CD14-positive monocyte (primary cell): Measurements from ENCODE around the gene PEX10. TPM values are rescaled to one million over a fixed set of nuclear protein-coding genes. Genes with fewer than 3 reads are reported as not detected.

Source experiments
- DNase-seq, 3 donors: peaks; one replicate each; pipeline ENCODE4 v3.0.0-alpha.2; 2011 to 2022
- H2AFZ ChIP-seq: 2 replicates; pipeline ENCODE4 v1.6.0; 2012; ENCODE audit warnings: mild to moderate bottlenecking, low read depth, low read length, inconsistent platforms; ENCODE audit not compliant: insufficient read depth, poor library complexity, severe bottlenecking
- H3K27ac ChIP-seq, 2 donors: 1 replicate in 1 of 2; 2 replicates in 1 of 2; pipeline ENCODE4 v1.5.1; 2012 to 2013; ENCODE audit warnings: low read length in 2 of 2, control low read depth in 1 of 2, inconsistent platforms in 1 of 2, low read depth in 1 of 2, mild to moderate bottlenecking in 1 of 2
- H3K27me3 ChIP-seq, 2 donors: one replicate each; pipeline versions ENCODE4 v1.6.0 to v1.6.1; 2011 to 2013; ENCODE audit warnings: low read length in 2 of 2; ENCODE audit not compliant: control insufficient read depth in 2 of 2, insufficient read depth in 2 of 2
- H3K36me3 ChIP-seq, 2 donors: replicated peaks in 1 of 2; 1 replicate in 1 of 2; 2 replicates in 1 of 2; pipeline versions ENCODE4 v1.5.1 to v1.6.1; 2012 to 2013; ENCODE audit warnings: low read length in 2 of 2, control low read depth in 1 of 2, inconsistent platforms in 1 of 2, mild to moderate bottlenecking in 1 of 2; ENCODE audit not compliant: insufficient read depth in 2 of 2, control insufficient read depth in 1 of 2
- H3K4me1 ChIP-seq, 2 donors: 1 replicate in 1 of 2; 2 replicates in 1 of 2; pipeline versions ENCODE4 v1.5.1 to v1.6.1; 2012 to 2013; ENCODE audit warnings: low read length in 2 of 2, control low read depth in 1 of 2, inconsistent platforms in 1 of 2, mild to moderate bottlenecking in 1 of 2, moderate library complexity in 1 of 2; ENCODE audit not compliant: insufficient read depth in 2 of 2, control insufficient read depth in 1 of 2
- H3K4me2 ChIP-seq: replicated peaks from 2 replicates; pipeline ENCODE3; 2012; ENCODE audit warnings: low read length, moderate library complexity, mild to moderate bottlenecking; ENCODE audit not compliant: poor library complexity, severe bottlenecking; ENCODE audit errors: extremely low read depth
- H3K4me3 ChIP-seq, 3 experiments: fragments of 200-600 bp in 1 of 3; sonication (generic) in 1 of 3; replicated peaks in 1 of 3; 1 replicate in 2 of 3; 2 replicates in 1 of 3; pipeline ENCODE4 v1.5.1; 2011 to 2013; ENCODE audit warnings: low read length in 3 of 3, mild to moderate bottlenecking in 3 of 3, control low read depth in 2 of 3, low read depth in 2 of 3, inconsistent platforms in 1 of 3, moderate library complexity in 1 of 3
- H3K79me2 ChIP-seq: 2 replicates; pipeline ENCODE4 v1.6.0; 2012; ENCODE audit warnings: mild to moderate bottlenecking, control low read depth, inconsistent platforms, low read length, moderate library complexity; ENCODE audit not compliant: insufficient read depth
- H3K9ac ChIP-seq: 2 replicates; pipeline ENCODE4 v1.6.0; 2017; ENCODE audit warnings: low read length, mild to moderate bottlenecking; ENCODE audit not compliant: insufficient read depth, poor library complexity, severe bottlenecking
- H3K9me3 ChIP-seq, 2 donors: replicated peaks in 1 of 2; 1 replicate in 1 of 2; 2 replicates in 1 of 2; pipeline versions ENCODE4 v1.5.1 to v1.6.1; 2012 to 2013; ENCODE audit warnings: low read length in 2 of 2, control low read depth in 1 of 2; ENCODE audit not compliant: control insufficient read depth in 1 of 2, insufficient read depth in 1 of 2
- H4K20me1 ChIP-seq: 2 replicates; pipeline ENCODE4 v1.6.0; 2012; ENCODE audit warnings: mild to moderate bottlenecking, low read length, control low read depth, moderate library complexity; ENCODE audit not compliant: insufficient read depth
- H3K27ac Mint-ChIP-seq, 7 donors: one replicate each; pipeline ENCODE4 v1.8.0; 2020; ENCODE audit warnings: mild to moderate bottlenecking in 7 of 7, mixed read lengths in 7 of 7, moderate library complexity in 6 of 7, inconsistent platforms in 2 of 7
- H3K27me3 Mint-ChIP-seq, 3 donors: one replicate each; pipeline ENCODE4 v1.8.0; 2021 to 2022; ENCODE audit warnings: low read depth in 3 of 3, mild to moderate bottlenecking in 3 of 3, mixed read lengths in 3 of 3, moderate library complexity in 3 of 3, inconsistent platforms in 1 of 3
- H3K36me3 Mint-ChIP-seq, 2 donors: one replicate each; pipeline ENCODE4 v1.8.0; 2020; ENCODE audit warnings: mixed read lengths in 2 of 2, inconsistent platforms in 1 of 2, mild to moderate bottlenecking in 1 of 2
- H3K4me1 Mint-ChIP-seq: one replicate; pipeline ENCODE4 v1.8.0; 2020; ENCODE audit warnings: mild to moderate bottlenecking, mixed read lengths
- H3K4me3 Mint-ChIP-seq, 2 donors: one replicate each; pipeline ENCODE4 v1.8.0; 2020; ENCODE audit warnings: mild to moderate bottlenecking in 2 of 2, mixed read lengths in 2 of 2, moderate library complexity in 1 of 2
- H3K9me3 Mint-ChIP-seq, 7 donors: one replicate each; pipeline ENCODE4 v1.8.0; 2020 to 2022; ENCODE audit warnings: mixed read lengths in 7 of 7, mild to moderate bottlenecking in 6 of 7, moderate library complexity in 6 of 7, inconsistent platforms in 2 of 7
- WGBS: methylation state at CpG from one replicate; pipeline ENCODE4 v1.1.5; 2013; ENCODE audit warnings: missing lambda C conversion rate; ENCODE audit not compliant: insufficient coverage; 5-methylcytosine and 5-hydroxymethylcytosine counted together
- intact Hi-C, 2 donors: fragments of 100-400 bp; cut with micrococcal nuclease; formaldehyde crosslinking; loops; one replicate each; pipeline versions ENCODE4 v1.15.0 to v1.15.1; 2023
- polyA plus RNA-seq, 3 donors: library from polyadenylated mRNA; depleted of rRNA in 1 of 3; unstranded in 2 of 3; stranded (reverse) in 1 of 3; fragments of 300-500 nt in 2 of 3; fragments of >200 nt in 1 of 3; fragmentation: Illumina TruSeq in 2 of 3; gene quantifications; 1 replicate in 2 of 3; 2 replicates in 1 of 3; pipeline ENCODE4 v1.2.3, GENCODE V29; 2012 to 2021
- TF ChIP-seq, protein P1 (sequence below): fragments of 200-600 bp; IDR thresholded peaks from one replicate; pipeline ENCODE4 v1.8.0; 2022; ENCODE audit warnings: antibody characterized with exemption, mild to moderate bottlenecking

Gene PEX10
- polyA plus RNA-seq, 3 donors = 7.0 to 10.5 (median 8.2) TPM

DNA sequence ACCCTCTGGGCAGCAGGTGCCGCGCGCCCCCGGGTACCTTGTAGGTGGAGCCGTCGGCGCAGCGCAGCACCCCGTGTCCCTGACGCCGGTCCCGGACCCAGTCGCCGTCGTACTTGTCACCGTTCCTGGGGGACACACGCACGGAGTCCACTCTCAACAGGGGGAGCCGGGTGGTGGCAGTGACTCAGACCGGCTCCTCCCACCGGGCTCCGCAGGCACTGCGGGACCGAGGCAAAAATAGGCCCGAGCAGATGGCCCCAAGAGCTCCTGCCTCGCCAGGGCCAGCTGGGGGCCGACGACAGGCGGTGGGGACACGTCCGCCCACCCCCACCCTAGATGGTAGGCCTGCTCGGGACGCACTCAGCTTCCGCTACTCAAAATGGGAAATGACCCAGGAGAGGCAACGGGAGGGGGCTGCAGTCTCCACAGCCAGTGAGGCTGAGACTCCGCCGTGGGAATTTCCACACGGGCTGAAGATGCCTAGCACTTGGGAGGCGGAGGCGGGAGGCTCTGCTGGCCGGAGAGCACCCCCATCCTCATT, 27.4 kb downstream of the PEX10 start:
- peaks cover 0 to 3% (median 0%) of the 10 kb centered on the region in 3 donors for H3K27me3 Mint-ChIP-seq
- peaks cover 0 to under 1% of the 10 kb centered on the region in 2 donors for H3K4me1 ChIP-seq
- H3K9me3 Mint-ChIP-seq = no peaks in the 10 kb centered on the region
- no peak overlapping the region for H3K27ac ChIP-seq
- no peaks in the 10 kb centered on the region for H3K36me3 ChIP-seq
- H3K79me2 ChIP-seq = no peaks in the 10 kb centered on the region
- no peak overlapping the region for H3K9ac ChIP-seq
- H3K9me3 ChIP-seq = no peaks in the 10 kb centered on the region
- no peak for DNase-seq
- no peak overlapping the region for H3K27ac Mint-ChIP-seq
- no peak overlapping the region for H3K4me3 Mint-ChIP-seq
- H4K20me1 ChIP-seq = no peaks in the 10 kb centered on the region
- peaks cover under 1% of the 10 kb centered on the region for H3K4me1 Mint-ChIP-seq
- WGBS = 87% methylated on average over 40 of the region's 41 CpGs
- no peak overlapping the region for H3K4me3 ChIP-seq
- H3K36me3 Mint-ChIP-seq = no peaks in the 10 kb centered on the region
- H2AFZ ChIP-seq = no peak overlapping the region
- TF ChIP-seq, protein P1, sequence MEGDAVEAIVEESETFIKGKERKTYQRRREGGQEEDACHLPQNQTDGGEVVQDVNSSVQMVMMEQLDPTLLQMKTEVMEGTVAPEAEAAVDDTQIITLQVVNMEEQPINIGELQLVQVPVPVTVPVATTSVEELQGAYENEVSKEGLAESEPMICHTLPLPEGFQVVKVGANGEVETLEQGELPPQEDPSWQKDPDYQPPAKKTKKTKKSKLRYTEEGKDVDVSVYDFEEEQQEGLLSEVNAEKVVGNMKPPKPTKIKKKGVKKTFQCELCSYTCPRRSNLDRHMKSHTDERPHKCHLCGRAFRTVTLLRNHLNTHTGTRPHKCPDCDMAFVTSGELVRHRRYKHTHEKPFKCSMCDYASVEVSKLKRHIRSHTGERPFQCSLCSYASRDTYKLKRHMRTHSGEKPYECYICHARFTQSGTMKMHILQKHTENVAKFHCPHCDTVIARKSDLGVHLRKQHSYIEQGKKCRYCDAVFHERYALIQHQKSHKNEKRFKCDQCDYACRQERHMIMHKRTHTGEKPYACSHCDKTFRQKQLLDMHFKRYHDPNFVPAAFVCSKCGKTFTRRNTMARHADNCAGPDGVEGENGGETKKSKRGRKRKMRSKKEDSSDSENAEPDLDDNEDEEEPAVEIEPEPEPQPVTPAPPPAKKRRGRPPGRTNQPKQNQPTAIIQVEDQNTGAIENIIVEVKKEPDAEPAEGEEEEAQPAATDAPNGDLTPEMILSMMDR = no peak
- H3K27me3 ChIP-seq = no peaks in the 10 kb centered on the region
- no peak overlapping the region for H3K4me2 ChIP-seq
- intact Hi-C loops = no loop called here

DNA sequence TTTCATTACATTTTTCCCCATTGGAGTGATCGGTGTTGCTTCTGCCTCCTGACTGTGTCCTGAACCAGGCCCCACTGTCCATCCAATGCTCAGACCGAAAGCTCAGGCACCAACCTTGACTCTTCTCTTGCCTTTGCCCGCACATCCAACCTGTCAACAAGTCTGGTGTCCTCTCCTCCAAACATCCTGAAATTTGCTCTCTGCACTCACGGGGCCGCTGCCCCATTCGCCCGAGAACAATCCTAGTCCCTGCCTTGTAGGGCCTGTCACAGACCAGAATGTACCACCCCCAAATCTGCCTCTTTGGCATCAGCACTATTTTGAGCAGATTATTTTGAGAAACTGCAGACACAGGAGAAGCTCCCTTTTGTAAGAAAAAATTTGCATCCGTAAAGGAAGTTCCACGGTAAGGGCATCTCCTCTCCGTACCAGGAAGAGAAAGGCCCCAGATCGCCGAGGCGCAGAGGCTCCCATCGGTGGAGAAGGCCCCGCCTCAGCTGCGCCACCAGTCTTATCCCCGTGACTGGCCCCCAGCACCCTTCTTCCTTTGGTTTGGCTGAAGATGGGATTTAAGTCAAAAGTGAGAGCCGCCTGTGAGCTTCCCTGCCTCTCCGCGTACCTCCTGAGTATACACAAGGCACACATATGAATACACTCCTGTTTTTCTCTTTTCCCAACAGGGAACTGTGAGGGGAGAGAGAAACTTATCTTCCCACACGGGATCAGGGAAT, 28.1 kb downstream of the PEX10 start:
- Histone ChIP-seq H4K20me1 (no peaks in the 10 kb centered on the region), H2AFZ (no peak overlapping the region), H3K27ac (no peak overlapping the region), H3K4me2 (no peak overlapping the region), H3K9ac (no peak overlapping the region), H3K4me1 (peaks cover 4 to 6% of the 10 kb centered on the region in 2 donors), H3K4me3 (no peak overlapping the region), H3K27me3 (no peaks in the 10 kb centered on the region), H3K36me3 (no peaks in the 10 kb centered on the region), H3K9me3 (no peaks in the 10 kb centered on the region), H3K79me2 (no peaks in the 10 kb centered on the region)
- TF ChIP-seq, protein P1 = no peak
- Mint-ChIP-seq H3K27me3 (peaks cover 0 to 3% (median 0%) of the 10 kb centered on the region in 3 donors), H3K9me3 (peaks cover 0 to 3% (median 0%) of the 10 kb centered on the region in 7 donors), H3K4me3 (no peak overlapping the region), H3K4me1 (peaks cover 5% of the 10 kb centered on the region), H3K36me3 (no peaks in the 10 kb centered on the region), H3K27ac (no peak overlapping the region)
- no peak for DNase-seq
- 100% methylated on average over 4 of the region's 21 CpGs for WGBS
- intact Hi-C loops = no loop called here
